Parathyroid adenoma (tissue), 2 donors: ENCODE results near the gene TREH.
"Not testable (repeated sequence)": the region's sequence is repeated elsewhere in the genome, so short reads cannot be mapped to it uniquely, and the experiment has no call there.

Source experiments
- H2AFZ ChIP-seq: fragments of 300-600 bp; sonication (generic); one replicate; pipeline ENCODE4 v1.7.0; 2017; ENCODE audit warnings: antibody characterized with exemption, mild to moderate bottlenecking
- H3K27ac ChIP-seq: fragments of 300-600 bp; sonication (generic); one replicate; pipeline ENCODE4 v1.7.0; 2017
- H3K27me3 ChIP-seq: fragments of 300-600 bp; sonication (generic); one replicate; pipeline ENCODE4 v1.7.0; 2017; ENCODE audit warnings: low read length; ENCODE audit not compliant: control insufficient read depth, insufficient read depth
- H3K36me3 ChIP-seq: fragments of 300-600 bp; sonication (generic); one replicate; pipeline ENCODE4 v1.7.0; 2017; ENCODE audit warnings: low read length; ENCODE audit not compliant: control insufficient read depth, insufficient read depth
- H3K4me1 ChIP-seq: fragments of 300-600 bp; sonication (generic); one replicate; pipeline ENCODE4 v1.7.0; 2017; ENCODE audit warnings: control low read depth
- H3K4me2 ChIP-seq: fragments of 300-600 bp; sonication (generic); one replicate; pipeline ENCODE4 v1.7.0; 2017; ENCODE audit warnings: low read length
- H3K4me3 ChIP-seq: fragments of 300-600 bp; sonication (generic); one replicate; pipeline ENCODE4 v1.7.0; 2017; ENCODE audit warnings: low read depth, low read length
- H3K79me2 ChIP-seq: fragments of 300-600 bp; sonication (generic); one replicate; pipeline ENCODE4 v1.7.0; 2017; ENCODE audit warnings: control low read depth
- H3K9ac ChIP-seq: fragments of 300-600 bp; sonication (generic); one replicate; pipeline ENCODE4 v1.7.0; 2017; ENCODE audit warnings: mild to moderate bottlenecking
- H3K9me3 ChIP-seq: fragments of 300-600 bp; sonication (generic); one replicate; pipeline ENCODE4 v1.7.0; 2017; ENCODE audit warnings: low read length; ENCODE audit not compliant: control insufficient read depth
- TF ChIP-seq, protein P1 (sequence below): fragments of 300-600 bp; sonication (generic); IDR thresholded peaks from one replicate; pipeline ENCODE4 v1.7.0; 2017; ENCODE audit warnings: antibody characterized with exemption, mild to moderate bottlenecking
- donor health status: primary hyperparathyroidism.

The TREH gene

DNA sequence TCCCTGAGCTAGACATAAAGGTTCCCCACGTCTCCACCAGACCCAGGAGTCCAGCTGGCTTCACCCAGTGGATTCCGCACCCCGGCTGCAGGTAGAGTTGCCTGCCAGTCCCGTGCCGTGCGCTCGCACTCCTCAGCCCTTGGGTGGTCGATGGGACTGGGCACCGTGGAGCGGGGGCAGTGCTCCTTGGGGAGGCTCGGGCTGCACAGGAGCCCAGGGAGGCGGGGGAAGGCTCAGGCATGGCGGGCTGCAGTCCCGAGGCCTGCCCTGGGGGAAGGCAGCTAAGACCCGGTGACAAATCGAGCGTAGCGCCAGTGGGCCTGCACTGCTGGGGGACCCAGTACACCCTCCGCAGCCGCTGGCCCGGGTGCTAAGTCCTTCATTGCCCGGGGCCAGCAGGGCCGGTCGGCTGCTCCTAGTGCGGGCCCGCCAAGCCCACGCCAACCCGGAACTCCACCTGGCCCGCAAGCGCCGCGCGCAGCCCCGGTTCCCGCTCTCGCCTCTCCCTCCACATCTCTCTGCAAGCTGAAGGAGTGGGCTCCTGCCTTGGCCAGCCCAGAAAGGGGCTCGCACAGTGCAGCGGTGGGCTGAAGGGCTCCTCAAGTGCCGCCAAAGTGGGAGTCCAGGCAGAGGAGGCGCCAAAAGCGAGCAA is 9.5 kb upstream of the TREH start:
- Histone ChIP-seq H3K79me2 (no peaks in the 10 kb centered on the region), H3K9ac (no peak overlapping the region), H3K4me3 (no peak overlapping the region), H3K4me2 (no peak overlapping the region), H3K4me1 (no peaks in the 10 kb centered on the region), H3K27me3 (no peaks in the 10 kb centered on the region), H2AFZ (peak overlapping the region; percentile 38), H3K9me3 (no peaks in the 10 kb centered on the region), H3K36me3 (no peaks in the 10 kb centered on the region), H3K27ac (no peak overlapping the region)
- TF ChIP-seq, protein P1, sequence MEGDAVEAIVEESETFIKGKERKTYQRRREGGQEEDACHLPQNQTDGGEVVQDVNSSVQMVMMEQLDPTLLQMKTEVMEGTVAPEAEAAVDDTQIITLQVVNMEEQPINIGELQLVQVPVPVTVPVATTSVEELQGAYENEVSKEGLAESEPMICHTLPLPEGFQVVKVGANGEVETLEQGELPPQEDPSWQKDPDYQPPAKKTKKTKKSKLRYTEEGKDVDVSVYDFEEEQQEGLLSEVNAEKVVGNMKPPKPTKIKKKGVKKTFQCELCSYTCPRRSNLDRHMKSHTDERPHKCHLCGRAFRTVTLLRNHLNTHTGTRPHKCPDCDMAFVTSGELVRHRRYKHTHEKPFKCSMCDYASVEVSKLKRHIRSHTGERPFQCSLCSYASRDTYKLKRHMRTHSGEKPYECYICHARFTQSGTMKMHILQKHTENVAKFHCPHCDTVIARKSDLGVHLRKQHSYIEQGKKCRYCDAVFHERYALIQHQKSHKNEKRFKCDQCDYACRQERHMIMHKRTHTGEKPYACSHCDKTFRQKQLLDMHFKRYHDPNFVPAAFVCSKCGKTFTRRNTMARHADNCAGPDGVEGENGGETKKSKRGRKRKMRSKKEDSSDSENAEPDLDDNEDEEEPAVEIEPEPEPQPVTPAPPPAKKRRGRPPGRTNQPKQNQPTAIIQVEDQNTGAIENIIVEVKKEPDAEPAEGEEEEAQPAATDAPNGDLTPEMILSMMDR: no peak

DNA sequence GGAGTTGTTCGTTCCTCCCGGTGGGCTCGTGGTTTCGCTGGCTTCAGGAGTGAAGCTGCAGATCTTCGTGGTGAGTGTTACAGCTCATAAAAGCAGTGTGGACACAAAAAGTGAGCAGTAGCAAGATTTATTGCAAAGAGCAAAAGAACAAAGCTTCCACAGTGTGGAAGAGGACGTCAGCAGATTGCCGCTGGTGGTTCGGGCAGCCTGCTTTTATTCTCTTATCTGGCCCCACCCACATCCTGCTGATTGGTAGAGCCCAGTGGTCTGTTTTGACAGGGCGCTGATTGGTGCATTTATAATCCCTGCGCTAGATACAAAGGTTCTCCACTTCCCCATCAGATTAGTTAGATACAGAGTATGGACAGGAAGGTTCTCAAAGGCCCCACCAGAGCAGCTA is 8.9 kb upstream of the TREH start:
- not testable (repeated sequence) for H2AFZ ChIP-seq, H3K4me3 ChIP-seq, H3K27me3 ChIP-seq, H3K9me3 ChIP-seq, H3K79me2 ChIP-seq, H3K9ac ChIP-seq, H3K4me1 ChIP-seq, H3K36me3 ChIP-seq, H3K4me2 ChIP-seq, H3K27ac ChIP-seq

DNA sequence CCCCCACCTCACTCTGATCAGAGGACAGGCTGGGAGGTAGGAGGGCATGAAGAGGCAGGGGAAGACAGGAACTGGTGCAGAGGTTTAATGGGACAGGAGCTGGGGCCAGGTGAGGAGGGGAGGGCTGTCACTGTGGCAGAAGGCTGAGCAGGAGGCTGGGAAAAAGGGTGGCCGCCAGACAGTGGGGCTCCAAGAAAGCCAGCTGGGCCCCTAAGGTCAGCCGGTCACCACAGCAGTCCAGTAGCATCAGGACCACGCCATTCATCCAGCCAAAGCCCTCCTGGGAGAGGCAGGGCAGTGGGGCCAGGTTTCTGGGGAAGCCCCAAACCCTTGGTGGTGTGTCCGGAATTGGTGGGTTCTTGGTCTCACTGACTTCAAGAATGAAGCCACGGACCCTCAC is 8.5 kb upstream of the TREH start:
- H3K4me2 ChIP-seq: no peak overlapping the region
- no peak overlapping the region for H3K4me3 ChIP-seq
- H2AFZ ChIP-seq: no peak overlapping the region
- no peaks in the 10 kb centered on the region for H3K27me3 ChIP-seq
- H3K79me2 ChIP-seq: no peaks in the 10 kb centered on the region
- no peak overlapping the region for H3K9ac ChIP-seq
- no peaks in the 10 kb centered on the region for H3K36me3 ChIP-seq
- H3K4me1 ChIP-seq: no peaks in the 10 kb centered on the region
- TF ChIP-seq, protein P1: no peak
- no peaks in the 10 kb centered on the region for H3K9me3 ChIP-seq
- no peak overlapping the region for H3K27ac ChIP-seq

DNA sequence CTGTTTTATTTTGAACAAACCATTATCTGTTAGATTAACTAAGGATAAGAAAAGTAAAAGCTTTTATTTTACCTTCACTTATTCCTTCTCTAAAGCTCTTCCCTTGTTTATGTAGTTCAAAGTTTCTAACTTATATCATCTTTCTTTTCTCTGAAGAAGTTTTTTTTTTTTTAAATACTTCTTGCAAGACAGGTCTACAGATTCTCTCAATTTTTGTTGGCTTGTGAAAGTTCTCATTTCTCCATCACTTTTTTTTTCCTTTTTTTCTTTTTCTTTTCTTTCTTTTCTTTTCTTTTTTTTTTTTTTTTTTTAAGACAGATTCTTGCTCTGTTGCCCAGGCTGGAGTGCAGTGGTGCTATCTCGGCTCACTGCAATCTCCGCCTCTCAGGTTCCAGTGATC is 4.7 kb upstream of the TREH start:
- H3K36me3 ChIP-seq: no peaks in the 10 kb centered on the region
- H3K27ac ChIP-seq: no peak overlapping the region
- H3K27me3 ChIP-seq: no peaks in the 10 kb centered on the region
- H3K9me3 ChIP-seq: no peaks in the 10 kb centered on the region
- TF ChIP-seq, protein P1: no peak
- H3K9ac ChIP-seq: no peak overlapping the region
- H3K4me3 ChIP-seq: no peak overlapping the region
- no peaks in the 10 kb centered on the region for H3K79me2 ChIP-seq
- no peaks in the 10 kb centered on the region for H3K4me1 ChIP-seq
- H3K4me2 ChIP-seq: no peak overlapping the region
- no peak overlapping the region for H2AFZ ChIP-seq

DNA sequence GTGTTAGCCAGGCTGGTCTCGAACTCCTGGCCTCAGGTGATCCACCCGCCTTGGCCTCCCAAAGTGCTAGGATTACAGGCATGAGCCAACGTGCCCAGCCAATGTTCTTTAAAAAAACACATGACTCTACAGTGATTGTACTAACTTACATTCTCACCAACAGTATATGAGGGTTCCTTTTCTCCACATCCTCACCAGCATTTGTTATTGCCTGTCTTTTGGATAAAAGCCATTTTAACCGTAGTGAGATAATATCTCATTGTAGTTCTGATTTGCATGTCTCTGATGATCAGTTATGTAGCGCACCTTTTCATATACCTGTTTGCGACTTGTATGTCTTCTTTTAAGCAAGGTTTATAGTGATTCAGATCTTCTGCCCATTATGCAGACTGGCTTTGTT is 3.5 kb upstream of the TREH start:
- not testable (repeated sequence) for H3K4me3 ChIP-seq, H3K36me3 ChIP-seq, H3K9me3 ChIP-seq, H3K9ac ChIP-seq, H3K4me1 ChIP-seq, H3K4me2 ChIP-seq, H3K79me2 ChIP-seq, H3K27me3 ChIP-seq, H2AFZ ChIP-seq, H3K27ac ChIP-seq

DNA sequence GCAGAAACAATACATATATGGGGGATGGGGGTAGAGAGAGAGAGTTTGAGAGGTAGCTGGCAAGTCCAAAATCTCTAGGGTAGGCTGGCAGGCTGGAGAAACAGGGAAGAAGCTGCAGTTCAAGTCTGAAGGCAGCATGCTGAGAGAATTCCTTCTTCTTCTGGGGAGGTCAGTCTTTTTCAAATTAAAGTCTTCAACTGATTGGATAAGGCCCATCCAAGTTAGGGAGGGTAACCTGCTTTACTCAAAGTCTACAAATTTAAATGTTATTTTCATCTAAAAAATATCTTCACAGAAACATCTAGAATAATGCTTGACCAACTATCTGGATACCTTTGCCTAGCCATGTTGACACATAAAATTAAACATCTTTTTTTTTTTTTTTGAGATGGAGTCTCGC is 2.9 kb upstream of the TREH start:
- Histone ChIP-seq H2AFZ (no peak overlapping the region), H3K36me3 (no peaks in the 10 kb centered on the region), H3K9ac (no peak overlapping the region), H3K4me1 (no peaks in the 10 kb centered on the region), H3K4me3 (no peak overlapping the region), H3K4me2 (no peak overlapping the region), H3K9me3 (no peaks in the 10 kb centered on the region), H3K27me3 (no peaks in the 10 kb centered on the region), H3K79me2 (no peaks in the 10 kb centered on the region), H3K27ac (no peak overlapping the region)
- TF ChIP-seq, protein P1: no peak

DNA sequence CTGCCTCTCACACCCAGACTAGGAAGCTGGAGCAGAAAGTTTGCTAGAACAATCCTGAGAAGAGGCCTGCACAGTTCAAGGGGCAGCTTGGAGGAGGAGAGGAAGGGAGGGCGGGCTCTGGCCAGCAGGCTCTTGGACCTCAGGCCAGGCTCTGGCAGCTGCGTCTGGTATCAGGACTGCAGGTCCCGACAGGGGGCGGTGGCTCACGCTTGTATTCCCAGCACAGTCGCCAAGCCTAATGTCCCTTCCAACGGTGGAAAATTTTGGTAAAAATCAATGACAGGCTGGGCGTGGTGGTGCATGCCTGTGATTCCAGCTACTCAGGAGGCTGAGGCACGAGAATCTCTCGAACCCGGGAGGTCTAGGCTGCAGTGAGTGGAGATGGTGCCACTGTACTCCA is 542 bp downstream of the TREH start:
- not testable (repeated sequence) for H3K4me3 ChIP-seq, H3K27me3 ChIP-seq, H3K9me3 ChIP-seq, H3K36me3 ChIP-seq, H3K9ac ChIP-seq, H3K4me1 ChIP-seq, H3K27ac ChIP-seq, H2AFZ ChIP-seq, H3K79me2 ChIP-seq, H3K4me2 ChIP-seq
